HG03558 (cell line): ENCODE measurements around the gene TRAK2.
"Not testable (repeated sequence)": the region's sequence is repeated elsewhere in the genome, so short reads cannot be mapped to it uniquely, and the experiment has no call there.

Experiments
- ATAC-seq: cut with Tn5 transposase; IDR thresholded peaks from one replicate; pipeline ENCODE4 v1.9.1; 2021; ENCODE audit warnings: moderate number of reproducible peaks; ENCODE audit not compliant: unreplicated experiment; ENCODE audit errors: extremely low read depth

TRAK2 gene

GRCh38 chr2:201452058-201452921, 1.0 kb upstream of the TRAK2 start:
- peak; percentile 7 for ATAC-seq

GRCh38 chr2:201450954-201451291, 335 bp downstream of the TRAK2 start:
- ATAC-seq = peak; percentile 10

- ATAC-seq = no peak
Observed at GRCh38 chr2:201448701-201449100, 2.6 kb downstream of the TRAK2 start.

GRCh38 chr2:201448061-201448460, 3.2 kb downstream of the TRAK2 start:
- ATAC-seq = no peak

- no peak for ATAC-seq
Observed at GRCh38 chr2:201447086-201447485, 4.2 kb downstream of the TRAK2 start.

- no peak for ATAC-seq
Observed at GRCh38 chr2:201444746-201445465, 6.4 kb downstream of the TRAK2 start.

- no peak for ATAC-seq
Observed at GRCh38 chr2:201441409-201441808, 9.8 kb downstream of the TRAK2 start.

GRCh38 chr2:201440182-201440581, 11.1 kb downstream of the TRAK2 start:
- no peak for ATAC-seq

GRCh38 chr2:201439336-201439922, 11.8 kb downstream of the TRAK2 start:
- not testable (repeated sequence) for ATAC-seq

GRCh38 chr2:201436141-201436540, 15.1 kb downstream of the TRAK2 start:
- no peak for ATAC-seq

- no peak for ATAC-seq
Observed at GRCh38 chr2:201433394-201433995, 17.8 kb downstream of the TRAK2 start.

GRCh38 chr2:201432621-201433393, 18.5 kb downstream of the TRAK2 start:
- ATAC-seq = no peak

GRCh38 chr2:201432038-201432620, 19.1 kb downstream of the TRAK2 start:
- no peak for ATAC-seq

- ATAC-seq = no peak
Observed at GRCh38 chr2:201430839-201431238, 20.4 kb downstream of the TRAK2 start.

- ATAC-seq = not testable (repeated sequence)
Observed at GRCh38 chr2:201430322-201430721, 20.9 kb downstream of the TRAK2 start.

- ATAC-seq = not testable (repeated sequence)
Observed at GRCh38 chr2:201429835-201430234, 21.4 kb downstream of the TRAK2 start.

- ATAC-seq = not testable (repeated sequence)
Observed at GRCh38 chr2:201428366-201428765, 22.9 kb downstream of the TRAK2 start.

GRCh38 chr2:201425952-201426351, 25.3 kb downstream of the TRAK2 start:
- ATAC-seq = no peak

GRCh38 chr2:201420442-201421113, 30.7 kb downstream of the TRAK2 start:
- ATAC-seq = no peak
